ENCODE measurements around the gene MEIS2. TPM values are rescaled to one million over a fixed set of nuclear protein-coding genes. Genes with fewer than 3 reads are reported as not detected.

The MEIS2 gene
- total and polyA plus RNA-seq, 2 donors (not counting 3 experiments of a cell fraction or from before 2014, with no cell fraction given) = 22.5 to 26.2 TPM

DNA sequence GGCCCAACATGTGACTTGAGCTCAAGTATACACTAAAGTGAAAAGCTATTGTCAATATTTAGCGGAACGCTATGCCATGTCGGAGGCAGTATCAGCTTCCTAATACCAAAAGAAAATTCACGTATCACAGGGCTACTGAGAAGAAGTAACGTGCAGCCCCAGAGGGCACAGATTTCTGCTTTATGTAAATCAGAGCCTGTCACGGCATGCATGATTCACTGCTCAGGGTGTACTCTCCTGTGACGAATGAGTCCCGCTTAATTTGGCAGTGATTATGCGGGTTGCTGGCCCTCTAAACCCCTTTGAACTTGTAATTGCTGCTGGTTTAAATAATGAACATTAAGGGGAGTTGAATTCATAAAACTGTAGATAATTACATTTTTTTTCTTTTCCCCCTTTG, 85.3 kb downstream of the MEIS2 start:
- Histone ChIP-seq H3K4me1 (ENCODE audit: control insufficient read depth, extremely low read depth, insufficient read depth, low read length) (no peaks in the 10 kb centered on the region), H3K79me2 (ENCODE audit: control insufficient read depth, insufficient read depth, low read length) (no peaks in the 10 kb centered on the region), H3K4me2 (ENCODE audit: insufficient read depth, low read length) (no peak overlapping the region), H3K27ac (ENCODE audit: insufficient read depth, low read depth, low read length) (no peak overlapping the region), H3K9ac (replicated peaks; ENCODE audit: extremely low read depth, insufficient read depth, low read length) (no peak overlapping the region), H3K4me3 (replicated peaks in 1 of 3; ENCODE audit: insufficient read depth in 1 of 3, low read depth in 1 of 3, low read length in 3 of 3) (no peak overlapping the region), H3K9me1 (replicated peaks; ENCODE audit: control insufficient read depth, extremely low read depth, insufficient read depth, low read length) (no peaks in the 10 kb centered on the region), H4K20me1 (replicated peaks; ENCODE audit: control insufficient read depth, extremely low read depth, insufficient read depth, low read length) (no peaks in the 10 kb centered on the region), H3K36me3 (ENCODE audit: control insufficient read depth in 2 of 2, extremely low read depth in 1 of 2, insufficient read depth in 2 of 2, low read length in 2 of 2) (no peaks in the 10 kb centered on the region), H3K27me3 (ENCODE audit: control insufficient read depth in 2 of 2, insufficient read depth in 2 of 2, low read length in 2 of 2) (no peaks in the 10 kb centered on the region), H2AFZ (ENCODE audit: low read depth, low read length) (no peak overlapping the region), H3K9me3 (replicated peaks; ENCODE audit: control insufficient read depth, insufficient read depth, low read length) (no peaks in the 10 kb centered on the region)
- POLR2A ChIA-PET = no interaction called here
- dilution Hi-C loops (cut with MboI; ENCODE audit: extremely low pct_ligation_motif_present, low sequenced_read_pairs) = no loop called here
- no peak for DNase-seq (ENCODE audit: low read depth, low spot score)
- CTCF ChIA-PET = interaction anchor here (1.2 kb wide), 1 partner anchor 76 kb away, joined by 3 read pairs; no protein-coding TSS in a partner anchor
- intact Hi-C loops (cut with micrococcal nuclease) = no loop called here
- BruUV-seq (replicated peaks) = no TSS peak
- no peak for FAIRE-seq
- TF ChIP-seq GATA2 (IDR thresholded peaks at IDR 0.05; ENCODE audit: insufficient read depth, insufficient read length, low read depth, low read length) (no peak), POLR2AphosphoS5 (IDR thresholded peaks at IDR 0.05; ENCODE audit: insufficient read depth, low read depth, low read length) (no peak), POLR2A (IDR thresholded peaks at IDR 0.05; ENCODE audit: low read depth, low read length) (no peak), FOS (IDR thresholded peaks at IDR 0.05; ENCODE audit: borderline replicate concordance, insufficient read depth, low read length) (no peak), JUN (IDR thresholded peaks at IDR 0.05; ENCODE audit: borderline replicate concordance, insufficient read depth, insufficient read length, low read depth) (no peak), MYC (IDR thresholded peaks at IDR 0.05; ENCODE audit: low read depth, low read length) (no peak), EZH2 (IDR thresholded peaks at IDR 0.05; ENCODE audit: borderline replicate concordance, low read depth, low read length, severe bottlenecking) (no peak)
- TF ChIP-seq, protein P1, sequence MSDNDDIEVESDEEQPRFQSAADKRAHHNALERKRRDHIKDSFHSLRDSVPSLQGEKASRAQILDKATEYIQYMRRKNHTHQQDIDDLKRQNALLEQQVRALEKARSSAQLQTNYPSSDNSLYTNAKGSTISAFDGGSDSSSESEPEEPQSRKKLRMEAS (IDR thresholded peaks at IDR 0.05; ENCODE audit: insufficient read depth, insufficient read length) = no peak
- TF ChIP-seq, protein P2, sequence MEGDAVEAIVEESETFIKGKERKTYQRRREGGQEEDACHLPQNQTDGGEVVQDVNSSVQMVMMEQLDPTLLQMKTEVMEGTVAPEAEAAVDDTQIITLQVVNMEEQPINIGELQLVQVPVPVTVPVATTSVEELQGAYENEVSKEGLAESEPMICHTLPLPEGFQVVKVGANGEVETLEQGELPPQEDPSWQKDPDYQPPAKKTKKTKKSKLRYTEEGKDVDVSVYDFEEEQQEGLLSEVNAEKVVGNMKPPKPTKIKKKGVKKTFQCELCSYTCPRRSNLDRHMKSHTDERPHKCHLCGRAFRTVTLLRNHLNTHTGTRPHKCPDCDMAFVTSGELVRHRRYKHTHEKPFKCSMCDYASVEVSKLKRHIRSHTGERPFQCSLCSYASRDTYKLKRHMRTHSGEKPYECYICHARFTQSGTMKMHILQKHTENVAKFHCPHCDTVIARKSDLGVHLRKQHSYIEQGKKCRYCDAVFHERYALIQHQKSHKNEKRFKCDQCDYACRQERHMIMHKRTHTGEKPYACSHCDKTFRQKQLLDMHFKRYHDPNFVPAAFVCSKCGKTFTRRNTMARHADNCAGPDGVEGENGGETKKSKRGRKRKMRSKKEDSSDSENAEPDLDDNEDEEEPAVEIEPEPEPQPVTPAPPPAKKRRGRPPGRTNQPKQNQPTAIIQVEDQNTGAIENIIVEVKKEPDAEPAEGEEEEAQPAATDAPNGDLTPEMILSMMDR (IDR thresholded peaks at IDR 0.05; ENCODE audit: extremely low read depth in 1 of 2, insufficient read depth in 1 of 2, low read depth in 1 of 2, low read length in 2 of 2) = no peak
